ENCODE results near the gene RGS7. TPM values are rescaled to one million over a fixed set of nuclear protein-coding genes. Genes with fewer than 3 reads are reported as not detected.
"Not testable (repeated sequence)": the region's sequence is repeated elsewhere in the genome, so short reads cannot be mapped to it uniquely, and the experiment has no call there.

RGS7 gene
- total RNA-seq, 4 donors from 2014 or later: 1.9 TPM; not detected in 3

GRCh38 chr1:240973875-240974274 is 383.1 kb downstream of the RGS7 start:
- Histone ChIP-seq H3K27ac (no peak overlapping the region), H3K4me1 (no peaks in the 10 kb centered on the region), H3K36me3 (no peaks in the 10 kb centered on the region), H3K27me3 (no peaks in the 10 kb centered on the region), H3K4me3 (no peak overlapping the region), H3K9me3 (no peaks in the 10 kb centered on the region)
- TF ChIP-seq CTCF (IDR thresholded peaks at IDR 0.05): no peak
- TF ChIP-seq POLR2A (IDR thresholded peaks at IDR 0.05): no peak
- no peak for DNase-seq

DNA sequence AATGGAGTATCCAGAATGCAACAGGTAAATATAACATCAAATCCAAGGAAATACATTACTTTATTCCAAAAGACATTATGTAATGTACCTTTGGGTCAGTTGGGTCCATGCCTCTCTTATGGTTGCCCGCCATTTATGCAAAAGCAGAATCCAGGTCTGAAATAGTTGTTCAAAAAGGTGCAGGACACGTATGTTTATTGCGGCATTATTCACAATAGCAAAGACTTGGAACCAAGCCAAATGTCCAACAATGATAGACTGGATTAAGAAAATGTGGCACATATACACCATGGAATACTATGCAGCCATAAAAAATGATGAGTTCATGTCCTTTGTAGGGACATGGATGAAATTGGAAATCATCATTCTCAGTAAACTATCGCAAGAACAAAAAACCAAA is 384.9 kb downstream of the RGS7 start:
- not testable (repeated sequence) for DNase-seq, H3K27me3 ChIP-seq, H3K27ac ChIP-seq, H3K4me1 ChIP-seq, H3K9me3 ChIP-seq, H3K36me3 ChIP-seq, H3K4me3 ChIP-seq

DNA sequence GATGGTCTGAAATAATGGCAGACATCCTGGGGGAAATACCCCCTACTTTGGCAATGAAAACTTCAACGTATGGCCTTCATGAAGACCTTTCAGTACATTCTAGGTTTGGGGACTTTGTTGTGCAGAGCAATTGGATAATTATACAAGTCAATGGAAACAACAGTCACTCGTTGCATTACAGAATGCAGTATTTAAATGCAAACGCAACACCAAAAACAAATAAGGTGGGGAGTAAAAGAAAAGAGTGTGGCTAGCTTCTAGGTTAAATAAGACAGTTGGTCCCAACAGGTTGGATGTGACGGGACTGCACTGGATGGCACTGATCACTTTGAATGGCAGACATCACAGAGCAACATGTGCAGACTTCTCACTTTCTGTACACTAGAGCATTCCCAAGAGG is 386.8 kb downstream of the RGS7 start:
- peaks cover 0 to 8% (median 1%) of the 10 kb centered on the region in 4 donors for H3K4me1 ChIP-seq
- H3K27ac ChIP-seq: no peak overlapping the region
- no peak for TF ChIP-seq POLR2A (IDR thresholded peaks at IDR 0.05)
- TF ChIP-seq CTCF (IDR thresholded peaks at IDR 0.05): no peak
- DNase-seq: no peak
- H3K9me3 ChIP-seq: no peaks in the 10 kb centered on the region
- H3K36me3 ChIP-seq: no peaks in the 10 kb centered on the region
- no peaks in the 10 kb centered on the region for H3K27me3 ChIP-seq
- H3K4me3 ChIP-seq: no peak overlapping the region

GRCh38 chr1:240968864-240969263 is 388.1 kb downstream of the RGS7 start:
- Histone ChIP-seq H3K27me3 (no peaks in the 10 kb centered on the region), H3K4me3 (no peak overlapping the region), H3K27ac (no peak overlapping the region), H3K36me3 (no peaks in the 10 kb centered on the region), H3K9me3 (no peaks in the 10 kb centered on the region), H3K4me1 (peaks cover 0 to 10% (median 2%) of the 10 kb centered on the region in 4 donors)
- no peak for DNase-seq
- TF ChIP-seq CTCF (IDR thresholded peaks at IDR 0.05): no peak
- no peak for TF ChIP-seq POLR2A (IDR thresholded peaks at IDR 0.05)

DNA sequence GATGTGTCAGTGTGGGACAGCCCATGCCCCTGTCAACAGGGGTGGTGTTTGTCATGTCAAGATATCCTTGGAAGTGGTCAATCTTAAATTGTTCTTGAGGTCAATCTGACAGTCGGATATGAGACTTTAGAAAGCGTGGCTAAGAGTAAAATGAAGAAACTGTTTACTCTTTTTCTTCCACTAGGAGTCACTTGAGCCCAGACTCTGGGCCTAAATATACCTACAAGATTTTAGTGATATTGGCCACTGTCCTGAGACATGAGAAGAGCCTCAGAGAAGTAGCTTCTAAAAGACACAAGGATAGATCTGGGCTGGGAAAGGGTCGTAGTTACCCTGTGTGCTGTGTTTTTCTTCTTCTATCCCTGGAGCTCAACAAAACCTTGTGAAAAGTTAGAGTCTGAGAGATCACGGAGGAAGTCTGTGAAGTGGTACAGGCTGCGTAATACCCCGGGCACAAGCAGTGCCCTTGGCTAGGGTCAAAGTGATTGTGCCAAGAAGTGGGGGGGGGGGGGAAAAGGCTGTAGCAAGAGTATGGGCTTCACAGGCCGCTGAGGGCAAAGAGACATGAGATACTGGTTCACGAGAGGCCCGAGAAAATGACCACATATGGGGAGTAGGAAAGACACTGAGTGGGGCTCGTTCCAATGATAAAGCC is 389.8 kb downstream of the RGS7 start:
- no peak for DNase-seq
- Histone ChIP-seq H3K4me1 (peaks cover 0 to 10% (median 2%) of the 10 kb centered on the region in 4 donors), H3K27me3 (no peaks in the 10 kb centered on the region), H3K9me3 (no peaks in the 10 kb centered on the region), H3K4me3 (no peak overlapping the region), H3K36me3 (no peaks in the 10 kb centered on the region), H3K27ac (no peak overlapping the region)
- peak in 3 of 6 experiments; percentile 52 to 61 (median 58) for TF ChIP-seq CTCF (IDR thresholded peaks at IDR 0.05)
- no peak for TF ChIP-seq POLR2A (IDR thresholded peaks at IDR 0.05)

DNA sequence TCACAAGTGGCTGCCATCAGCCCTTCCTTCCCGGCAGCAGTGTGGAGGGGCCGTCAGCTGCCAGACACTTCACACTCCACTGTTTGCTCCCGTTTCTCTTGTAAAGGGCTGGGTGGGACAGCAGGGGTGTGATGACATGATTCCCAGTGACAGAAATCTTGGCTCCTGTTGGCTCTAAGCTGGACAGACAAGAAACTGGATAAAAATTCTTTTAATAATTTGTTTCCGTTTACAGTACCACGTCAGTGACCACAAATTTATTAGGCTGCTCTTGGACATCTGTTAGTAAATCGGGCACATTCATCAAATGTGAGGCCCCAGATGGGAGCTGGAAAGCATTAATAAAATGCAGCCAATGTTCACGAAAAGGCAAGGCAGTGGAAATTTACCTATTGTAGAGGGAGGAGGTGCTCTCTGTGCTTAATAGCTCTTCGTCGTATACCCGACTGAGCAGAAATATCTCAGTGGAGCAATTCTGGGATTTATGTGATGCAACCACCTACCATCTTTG is 391.4 kb downstream of the RGS7 start:
- no peaks in the 10 kb centered on the region for H3K36me3 ChIP-seq
- H3K4me3 ChIP-seq: no peak overlapping the region
- no peaks in the 10 kb centered on the region for H3K9me3 ChIP-seq
- H3K4me1 ChIP-seq: peaks cover 0 to 10% (median 2%) of the 10 kb centered on the region in 4 donors
- H3K27ac ChIP-seq: no peak overlapping the region
- TF ChIP-seq POLR2A (IDR thresholded peaks at IDR 0.05): no peak
- no peak for DNase-seq
- H3K27me3 ChIP-seq: no peaks in the 10 kb centered on the region

All from Peyer's patch (tissue), 4 donors.